GM21529 (cell line): ENCODE data around the gene SH2D7.
A peak's percentile ranks its signal among the peaks of the same experiment; 100 is the strongest.

Experiments
- ATAC-seq: cut with Tn5 transposase; IDR thresholded peaks from one replicate; pipeline ENCODE4 v1.9.1; 2021; ENCODE audit not compliant: unreplicated experiment

The SH2D7 gene

GRCh38 chr15:78092261-78093041 is at the start of gene SH2D7:
TSS of gene SH2D7 (plus strand) at chr15:78092561. CDS start at chr15:78092585, 24 bp downstream.
- ATAC-seq = no peak

GRCh38 chr15:78044407-78045155 is 47.8 kb upstream of the SH2D7 start:
- no peak for ATAC-seq

DNA sequence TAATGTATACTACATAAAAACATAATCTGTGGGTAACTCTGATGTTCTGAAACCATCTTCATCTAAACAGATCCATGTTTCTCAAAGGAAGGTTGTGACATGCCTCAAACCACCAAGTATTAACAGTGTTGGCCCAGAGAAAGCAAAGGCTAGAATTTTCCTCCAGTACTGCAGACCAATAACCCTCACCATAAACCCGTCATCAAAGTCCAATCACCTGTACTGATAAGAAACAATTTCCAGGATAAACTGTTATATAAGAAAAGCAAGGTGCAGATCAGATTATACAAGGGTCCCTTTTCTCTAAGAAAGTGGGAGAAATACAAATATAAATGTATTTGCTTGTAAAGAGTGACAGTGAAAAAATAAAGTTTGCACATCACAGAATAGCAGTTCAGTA is 47.2 kb upstream of the SH2D7 start:
- ATAC-seq = no peak

DNA sequence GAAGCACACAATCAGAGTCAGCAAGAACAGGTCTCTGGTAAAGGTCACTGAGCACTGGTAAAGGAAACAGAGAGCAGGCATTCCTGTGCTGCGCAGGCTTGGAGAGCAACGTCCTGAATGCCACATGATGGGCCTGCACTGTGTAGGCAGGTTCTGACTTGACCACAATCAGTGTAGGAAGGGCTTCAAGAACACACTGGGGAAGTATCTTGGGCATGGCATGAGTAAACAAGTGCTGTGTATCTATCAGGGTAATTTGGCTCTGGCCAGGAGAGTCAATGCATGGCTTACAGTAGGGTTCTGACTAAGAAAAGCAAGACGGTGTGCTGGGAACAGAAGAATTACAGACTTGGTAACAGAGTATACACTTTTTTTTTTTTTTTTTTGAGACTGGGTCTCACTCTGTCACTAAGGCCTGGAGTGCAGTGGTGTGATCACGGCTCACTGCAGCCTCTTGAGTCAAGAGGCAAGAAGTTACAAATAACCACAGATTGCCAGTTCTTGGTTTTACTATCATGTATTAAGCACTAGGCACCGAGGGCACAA is 45.5 kb upstream of the SH2D7 start:
- ATAC-seq = no peak

DNA sequence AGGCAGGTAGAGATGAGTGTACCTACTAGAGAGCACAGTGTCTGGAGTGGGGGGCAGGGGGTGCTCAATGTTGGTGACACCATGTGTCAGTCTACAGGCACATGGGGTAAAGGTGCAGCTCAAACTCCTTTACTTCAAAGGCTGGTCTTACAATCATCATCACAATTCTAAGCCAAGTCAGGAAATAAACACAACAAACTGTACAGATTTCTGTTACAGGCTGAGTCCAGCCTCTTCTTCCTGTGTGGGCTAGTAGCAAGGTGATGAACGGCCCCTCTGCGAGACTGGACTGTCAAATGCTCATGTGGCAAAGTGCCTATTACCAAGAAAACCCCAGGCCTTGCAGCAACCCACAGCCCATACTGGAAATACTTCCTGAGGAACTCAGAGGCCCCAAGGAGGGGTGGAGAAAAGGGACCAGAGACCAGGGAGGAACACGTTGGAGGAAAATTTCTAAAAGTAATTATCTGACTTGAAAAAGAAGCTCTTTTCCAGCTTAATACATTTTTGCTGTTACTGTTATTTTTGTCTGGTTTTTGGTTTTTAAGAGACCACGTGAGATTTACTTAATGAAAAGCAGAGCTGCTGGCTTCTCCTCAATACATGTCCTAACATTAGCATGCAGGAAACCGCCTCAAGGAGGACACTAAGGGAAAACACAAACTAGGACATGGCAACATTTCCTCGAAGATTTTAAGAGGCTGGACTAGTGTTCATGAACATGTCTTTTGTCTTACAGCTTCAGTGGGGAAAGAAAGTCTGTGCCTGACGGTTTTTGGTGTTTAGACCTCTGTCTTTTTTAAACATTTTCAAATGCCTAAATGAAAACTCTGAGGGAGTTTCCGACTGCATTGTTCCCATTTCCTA is 44.4 kb upstream of the SH2D7 start:
- ATAC-seq = no peak

DNA sequence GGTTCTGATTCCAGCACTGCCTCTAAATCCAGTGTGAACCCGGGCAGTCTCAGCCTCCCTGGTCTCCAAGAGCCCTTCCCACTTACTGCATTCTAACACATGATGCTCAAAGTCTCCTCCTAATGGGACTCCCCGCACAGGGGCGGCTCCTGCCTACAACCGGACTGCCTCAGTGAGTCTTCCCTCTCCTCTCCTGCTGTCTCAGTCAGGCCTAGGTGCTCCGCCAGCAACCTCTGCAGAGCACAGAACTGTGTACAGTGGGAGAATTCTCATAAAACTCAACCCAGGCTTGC is 43.8 kb upstream of the SH2D7 start:
- ATAC-seq = no peak

DNA sequence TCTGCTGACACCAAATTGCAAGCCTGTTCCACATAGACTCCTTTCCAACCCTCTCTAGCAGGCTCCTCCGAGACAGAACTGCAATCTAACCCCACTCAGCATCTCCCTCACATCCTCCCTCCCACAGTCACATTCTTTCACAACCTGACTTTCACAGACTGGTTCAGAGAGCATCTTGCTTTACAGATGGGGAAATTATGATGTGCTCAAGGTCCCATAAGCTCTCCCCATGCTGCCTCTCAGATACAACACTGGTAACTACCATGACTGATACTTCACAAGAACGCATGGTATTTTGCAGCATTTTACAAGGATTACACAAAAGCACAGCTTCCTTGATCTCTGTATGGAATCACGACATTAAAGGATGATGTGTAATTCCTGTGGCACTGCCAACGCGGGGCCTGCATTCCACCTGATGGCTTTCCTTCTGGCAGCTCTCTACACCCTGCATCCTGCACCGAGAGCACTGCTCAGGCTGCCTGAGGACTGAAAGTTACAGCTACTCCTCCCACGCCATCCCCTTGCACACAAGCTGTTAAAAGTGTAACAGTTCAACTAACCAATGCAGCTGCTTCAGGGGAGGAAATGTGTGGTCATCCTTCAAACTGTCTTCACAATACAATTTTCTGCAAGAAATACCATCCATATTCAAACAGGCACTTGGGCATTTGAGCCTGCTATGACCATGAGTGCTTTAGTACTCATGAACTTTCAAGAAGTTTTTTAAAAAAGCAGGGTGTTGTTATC is 42.5 kb upstream of the SH2D7 start:
- peak; percentile 72 for ATAC-seq

- peak; percentile 24 for ATAC-seq
Measured at GRCh38 chr15:78050441-78050809, 41.9 kb upstream of the SH2D7 start.

- no peak for ATAC-seq
Measured at GRCh38 chr15:78050826-78051225, 41.5 kb upstream of the SH2D7 start.

DNA sequence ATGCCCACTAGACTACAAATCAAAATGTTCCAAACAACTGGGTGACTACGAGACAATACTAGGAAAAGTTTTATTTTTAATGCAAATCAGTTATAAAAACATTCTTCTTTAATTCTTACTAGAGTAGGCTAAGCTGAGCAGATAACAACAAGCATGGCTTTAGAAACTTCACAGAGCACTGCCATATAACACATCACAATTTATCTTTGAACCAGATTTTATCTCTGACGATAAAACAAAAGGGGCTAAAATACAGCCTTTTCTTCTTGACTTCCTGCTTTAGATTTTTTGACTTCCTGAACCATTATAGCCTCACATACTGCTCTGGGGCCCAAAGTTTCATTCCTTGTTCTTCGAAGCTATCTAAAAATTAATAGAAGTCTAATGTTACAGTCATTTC is 40.8 kb upstream of the SH2D7 start:
- no peak for ATAC-seq

GRCh38 chr15:78052001-78052401 is 40.4 kb upstream of the SH2D7 start:
- no peak for ATAC-seq

DNA sequence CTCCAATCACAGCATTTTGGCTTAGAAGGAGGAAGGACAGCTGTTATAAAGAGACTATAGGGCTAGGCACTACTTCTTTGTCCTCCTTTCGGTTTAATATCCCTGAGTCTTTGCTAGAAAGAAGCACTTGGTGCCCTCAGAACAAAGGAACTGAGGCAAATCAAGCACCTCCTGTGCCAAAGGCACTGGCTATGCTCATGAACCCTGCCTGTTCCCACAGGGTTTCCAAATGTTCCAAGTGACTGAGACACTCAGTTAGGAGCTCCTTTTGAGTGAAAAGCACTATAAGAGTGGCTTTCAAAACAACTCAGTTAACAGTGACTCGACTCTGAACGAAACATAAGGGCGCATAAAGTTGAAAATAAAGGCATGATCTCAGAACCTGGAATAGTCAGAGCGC is 39.8 kb upstream of the SH2D7 start:
- no peak for ATAC-seq

- no peak for ATAC-seq
Measured at GRCh38 chr15:78054518-78054917, 37.8 kb upstream of the SH2D7 start.

DNA sequence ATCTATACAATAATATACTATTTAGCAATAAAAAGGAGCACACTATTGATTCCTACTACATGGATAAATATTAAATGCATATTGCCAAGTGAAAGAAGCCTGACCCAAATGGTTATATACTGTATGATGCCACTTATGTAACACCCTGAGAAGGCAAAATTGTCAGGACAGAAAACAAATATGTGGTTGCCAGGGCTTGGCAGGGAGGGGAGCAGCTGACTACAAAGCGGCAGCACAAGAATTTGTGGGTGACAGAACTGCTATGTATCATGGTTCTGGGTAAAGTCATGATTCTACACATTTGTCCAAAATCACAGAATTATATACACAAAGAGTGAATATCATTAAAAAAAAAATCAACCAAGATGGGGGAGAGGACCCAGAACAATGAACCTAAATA is 37.4 kb upstream of the SH2D7 start:
- no peak for ATAC-seq

- no peak for ATAC-seq
Measured at GRCh38 chr15:78055919-78056713, 36.2 kb upstream of the SH2D7 start.

- no peak for ATAC-seq
Measured at GRCh38 chr15:78056714-78057269, 35.6 kb upstream of the SH2D7 start.

GRCh38 chr15:78057803-78058202 is 34.6 kb upstream of the SH2D7 start:
- ATAC-seq = no peak

DNA sequence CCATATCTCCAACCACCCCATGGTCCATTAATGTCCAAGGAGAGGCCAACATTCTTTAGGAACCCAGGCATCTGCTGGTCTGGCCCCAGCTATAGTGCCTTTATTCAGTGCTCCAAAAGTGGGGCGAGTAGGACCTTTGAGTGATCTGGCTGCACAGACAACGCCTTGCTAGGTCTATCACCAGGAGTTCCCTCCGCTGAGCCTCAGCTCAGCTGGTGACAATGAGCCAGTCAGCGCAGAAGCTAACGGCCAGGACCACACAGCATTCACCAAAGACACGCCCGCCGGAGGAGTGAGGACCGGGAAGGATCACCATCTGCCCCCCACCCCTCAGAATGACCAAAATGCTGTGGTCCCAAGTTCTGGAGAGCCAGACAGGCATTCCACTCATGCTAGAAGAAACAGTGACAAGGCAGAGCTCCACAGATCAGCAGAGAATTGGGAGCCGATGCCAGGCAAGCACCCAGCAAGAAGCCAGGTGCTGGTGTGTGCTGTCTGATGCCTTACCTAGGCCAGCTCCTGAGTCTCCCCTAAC is 33.9 kb upstream of the SH2D7 start:
- ATAC-seq = no peak

- ATAC-seq = no peak
Measured at GRCh38 chr15:78059110-78059839, 33.1 kb upstream of the SH2D7 start.
